ENCODE measurements around the gene ZNF469.

Gene ZNF469

DNA sequence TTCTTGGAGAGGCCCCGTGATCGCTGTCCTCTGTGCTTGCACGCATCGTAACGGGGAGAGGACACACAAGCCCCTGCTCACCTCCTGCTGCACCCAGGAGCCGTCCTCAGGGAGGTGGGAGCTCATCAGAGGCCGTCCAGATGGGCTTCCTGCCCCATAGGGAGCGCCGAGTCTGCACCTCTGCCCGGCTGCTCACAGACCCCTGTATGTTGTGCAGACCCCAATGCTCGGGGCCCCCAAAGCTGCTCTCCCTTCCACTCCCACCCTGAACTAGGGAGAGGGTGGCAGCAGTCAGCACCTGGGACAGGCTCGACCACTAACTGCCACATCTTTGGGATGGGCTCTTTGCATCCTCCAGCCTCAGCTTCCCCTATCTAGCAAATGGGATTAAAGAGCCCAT lies 4.4 kb upstream of the ZNF469 start:
- DNase-seq, result no peak

DNA sequence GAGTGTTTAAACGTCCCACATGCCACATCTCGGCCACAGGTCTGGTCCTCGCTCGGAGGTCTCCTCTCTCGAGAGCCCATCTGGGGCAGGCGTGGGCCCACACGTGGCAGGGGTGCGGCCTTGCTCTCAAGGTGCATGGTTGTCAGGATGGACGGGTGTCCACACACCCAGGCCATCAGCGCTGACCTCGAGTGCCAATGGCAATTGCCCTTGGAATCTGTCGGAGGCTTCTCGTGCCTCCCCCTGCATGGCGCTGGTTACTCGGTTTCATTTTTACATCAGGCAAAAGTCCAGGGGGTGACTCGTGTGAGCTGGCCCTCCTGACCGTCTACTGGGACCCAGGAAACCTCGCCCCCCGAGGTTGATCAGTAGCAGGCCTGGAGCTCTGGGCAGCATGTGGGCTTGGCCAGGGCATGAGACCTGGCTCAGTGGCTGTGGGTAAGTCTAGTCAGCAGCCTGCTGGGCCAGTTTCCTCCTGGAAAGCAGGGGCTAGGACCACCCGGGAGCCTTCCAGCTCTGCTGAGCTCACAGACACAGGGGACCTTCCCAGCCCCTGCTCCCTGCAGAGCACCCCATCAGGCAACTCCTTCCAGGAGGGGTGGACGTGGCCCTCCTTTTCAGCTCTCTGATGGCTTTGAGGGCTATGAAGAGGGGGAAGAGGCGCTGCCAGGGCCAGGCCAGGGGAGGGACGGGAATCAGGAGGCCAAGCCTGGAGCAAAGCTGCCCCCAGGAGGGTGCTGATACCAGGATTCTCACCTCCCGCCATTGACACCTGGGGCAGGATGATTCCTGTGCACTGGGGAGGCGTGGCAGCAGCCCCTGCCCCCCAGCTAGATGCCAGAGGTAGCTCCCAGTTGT lies 3.7 kb upstream of the ZNF469 start:
- DNase-seq, result no peak

DNA sequence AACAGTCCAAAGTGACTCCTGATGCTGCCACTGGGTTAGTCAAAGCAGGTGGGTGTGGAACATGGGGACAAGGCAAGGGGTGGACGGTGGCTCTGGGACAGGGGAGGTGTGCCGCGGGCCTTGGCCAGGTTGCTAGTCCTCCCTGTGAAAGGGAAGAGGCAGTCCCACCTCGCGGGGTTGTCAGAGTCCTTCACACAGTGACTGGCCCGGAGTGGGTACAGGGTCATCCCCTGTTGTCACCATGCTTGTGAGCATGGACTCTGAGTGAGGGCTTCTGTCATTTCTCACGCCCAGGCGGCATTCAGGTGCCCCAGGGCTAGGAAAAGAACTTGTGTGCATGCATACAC lies 3.1 kb upstream of the ZNF469 start:
- DNase-seq, result no peak

DNA sequence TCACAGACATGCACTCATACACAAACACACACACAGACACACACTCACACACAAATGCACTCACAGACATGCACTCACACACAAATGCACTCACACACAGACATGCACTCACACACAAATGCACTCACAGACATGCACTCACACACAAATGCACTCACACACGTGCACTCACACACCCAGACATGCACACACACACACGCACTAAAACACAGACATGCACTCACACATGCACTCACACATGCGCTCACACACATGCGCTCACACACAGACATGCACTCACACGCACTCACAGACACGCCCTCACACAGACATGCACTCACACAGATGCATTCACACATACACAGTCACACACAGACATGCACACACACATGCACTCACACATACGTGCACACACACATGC lies 2.7 kb upstream of the ZNF469 start:
- DNase-seq, result no peak

DNA sequence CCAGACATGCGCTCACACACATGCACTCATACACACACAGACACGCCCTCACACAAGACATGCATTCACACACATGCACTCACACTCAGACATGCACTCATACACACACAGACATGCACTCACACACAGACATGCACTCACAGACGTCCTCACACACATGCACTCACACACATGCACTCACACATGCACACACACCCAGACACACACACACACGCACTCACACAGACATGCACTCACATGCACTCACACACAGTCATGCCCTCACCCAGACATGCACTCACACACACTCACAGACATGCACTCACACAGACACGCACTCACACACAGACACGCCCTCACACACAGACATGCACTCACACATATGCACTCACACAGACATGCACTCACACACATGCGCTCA lies 2.1 kb upstream of the ZNF469 start:
- DNase-seq, result no peak

DNA sequence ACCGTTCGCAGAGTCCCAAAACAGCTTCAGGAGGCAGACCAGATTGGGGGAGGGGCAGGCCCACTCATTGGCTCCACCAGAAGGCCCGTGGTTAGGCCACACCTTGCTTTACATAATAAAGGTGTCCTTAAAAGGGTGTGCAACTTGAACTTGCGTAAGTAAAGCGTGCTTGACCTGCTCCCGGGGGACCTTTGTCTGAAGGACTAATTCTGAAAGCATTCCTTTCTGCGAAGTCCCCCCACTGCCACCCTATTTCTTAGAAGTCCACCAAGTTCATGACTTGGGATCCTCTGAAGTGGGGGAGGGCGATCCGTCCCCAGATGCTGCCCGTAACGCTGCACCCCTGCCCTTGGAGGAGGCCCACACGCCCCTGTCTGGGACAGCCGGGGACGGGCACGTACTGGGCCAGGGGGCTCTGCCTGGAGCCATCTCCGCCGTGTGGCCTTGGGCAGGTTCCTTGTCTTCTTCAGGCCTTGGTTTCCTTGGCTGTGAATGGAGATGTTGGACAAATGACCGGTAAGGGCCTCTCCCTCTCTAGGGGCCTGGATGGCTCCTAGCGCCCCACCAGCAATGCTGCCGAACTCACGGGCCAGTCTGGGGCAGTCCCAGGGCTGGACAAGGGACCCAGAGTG lies 823 bp upstream of the ZNF469 start:
- DNase-seq, result no peak

DNA sequence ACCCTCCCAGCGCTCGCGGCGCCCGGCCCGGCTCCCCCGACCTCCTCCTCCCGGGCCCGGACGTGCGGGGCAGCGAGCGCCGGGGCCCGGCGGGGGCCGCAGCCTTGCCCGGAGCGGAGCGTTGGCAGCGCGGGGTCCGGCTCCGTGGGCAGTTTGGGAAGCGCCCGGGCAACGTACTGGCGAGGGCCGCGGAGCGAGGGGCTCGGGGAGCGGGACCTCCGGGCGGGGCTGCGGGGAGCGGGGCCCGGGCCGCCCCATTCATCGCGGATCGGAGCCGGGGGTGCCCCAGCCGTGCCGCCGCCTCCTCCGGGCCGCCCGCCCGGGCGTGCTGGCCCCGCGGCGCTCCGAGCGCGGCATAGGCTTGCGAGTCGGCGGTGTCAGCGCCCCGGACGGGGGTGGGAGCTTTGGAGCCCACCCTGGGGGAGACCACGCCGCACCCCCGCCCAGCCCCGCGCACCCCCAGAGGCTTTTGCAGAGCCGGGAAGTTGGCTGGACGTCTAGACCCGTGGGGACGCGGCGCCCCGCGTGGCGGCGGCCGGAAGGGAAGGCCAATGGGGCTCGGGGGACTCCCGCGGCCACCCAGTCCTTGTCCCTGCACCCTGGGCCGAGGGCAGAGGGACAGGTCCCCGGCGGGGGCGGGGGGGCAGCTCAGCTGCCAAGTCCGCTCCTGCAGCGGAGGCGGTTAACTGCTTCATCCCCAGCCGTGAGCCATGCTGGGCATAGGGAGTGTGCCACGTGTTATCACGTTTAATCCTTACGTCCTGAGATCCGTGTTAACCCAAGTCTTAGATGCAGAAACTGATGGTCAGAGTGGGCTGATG lies 852 bp downstream of the ZNF469 start:
- DNase-seq, result no peak

DNA sequence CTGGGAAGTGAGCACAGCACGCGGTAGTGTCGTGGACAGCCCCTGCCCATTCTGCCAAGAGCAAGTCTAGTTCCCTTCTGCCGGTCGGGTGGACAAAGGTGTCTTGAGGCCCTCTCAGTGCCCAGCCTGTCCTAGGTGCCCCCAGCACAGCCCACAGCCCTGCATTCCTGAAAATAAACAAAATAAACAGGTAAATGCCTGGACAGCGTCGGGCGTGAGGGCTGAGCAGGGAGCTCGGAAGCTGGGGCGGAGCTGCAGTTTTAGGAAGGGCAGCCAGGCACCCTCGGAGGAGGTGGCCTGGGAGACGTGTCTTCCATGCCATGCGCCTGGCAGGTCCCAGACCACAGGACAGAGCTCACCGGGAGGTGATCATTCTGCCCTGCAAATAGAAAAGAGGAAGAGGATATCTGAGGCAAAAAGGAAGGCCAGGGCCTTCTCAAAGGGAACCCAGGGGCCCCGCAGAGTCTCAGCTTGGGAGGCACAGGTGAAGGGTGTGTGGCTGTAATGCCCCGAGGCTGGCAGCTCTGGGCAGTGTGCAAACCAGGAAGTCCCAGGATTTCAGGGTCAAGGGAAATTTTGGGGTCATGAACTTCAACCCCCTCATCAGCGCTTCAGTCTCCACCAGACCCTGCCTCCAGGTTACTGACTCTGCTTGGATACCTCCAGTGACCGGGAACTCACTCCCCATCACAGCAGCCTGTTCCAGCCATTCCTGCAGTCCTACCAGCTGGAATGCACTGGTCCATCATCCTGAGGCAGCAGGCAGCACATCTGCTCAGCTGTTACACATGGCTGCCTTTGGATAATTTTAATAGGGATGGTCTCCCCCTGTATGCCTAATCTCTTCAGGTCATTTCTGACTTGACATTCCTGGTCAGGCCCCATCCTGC lies 1.7 kb downstream of the ZNF469 start:
- DNase-seq, result no peak

DNA sequence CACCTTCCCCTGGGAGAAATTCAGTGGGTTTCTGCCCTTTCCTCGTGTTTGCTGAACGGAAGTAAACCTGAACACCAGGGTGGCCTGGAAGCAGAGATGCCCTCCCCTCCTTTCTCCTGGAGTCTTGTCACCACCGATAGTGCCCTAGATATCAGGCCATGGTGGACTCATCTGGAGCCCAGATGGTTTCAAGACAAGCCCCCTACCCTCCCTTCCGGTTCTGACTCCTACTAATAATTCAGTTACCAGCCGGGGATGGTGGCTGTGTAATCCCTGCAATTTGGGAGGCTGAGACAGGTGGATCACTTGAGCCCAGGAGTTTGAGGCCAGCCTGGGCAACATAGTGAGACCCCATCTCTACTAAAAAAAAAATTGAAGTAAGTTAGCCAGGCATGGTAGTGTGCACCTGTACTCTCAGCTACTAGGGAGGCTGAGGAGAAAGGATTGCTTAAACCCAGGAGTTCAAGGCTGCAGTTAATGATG lies 2.4 kb downstream of the ZNF469 start:
- DNase-seq, result no peak

DNA sequence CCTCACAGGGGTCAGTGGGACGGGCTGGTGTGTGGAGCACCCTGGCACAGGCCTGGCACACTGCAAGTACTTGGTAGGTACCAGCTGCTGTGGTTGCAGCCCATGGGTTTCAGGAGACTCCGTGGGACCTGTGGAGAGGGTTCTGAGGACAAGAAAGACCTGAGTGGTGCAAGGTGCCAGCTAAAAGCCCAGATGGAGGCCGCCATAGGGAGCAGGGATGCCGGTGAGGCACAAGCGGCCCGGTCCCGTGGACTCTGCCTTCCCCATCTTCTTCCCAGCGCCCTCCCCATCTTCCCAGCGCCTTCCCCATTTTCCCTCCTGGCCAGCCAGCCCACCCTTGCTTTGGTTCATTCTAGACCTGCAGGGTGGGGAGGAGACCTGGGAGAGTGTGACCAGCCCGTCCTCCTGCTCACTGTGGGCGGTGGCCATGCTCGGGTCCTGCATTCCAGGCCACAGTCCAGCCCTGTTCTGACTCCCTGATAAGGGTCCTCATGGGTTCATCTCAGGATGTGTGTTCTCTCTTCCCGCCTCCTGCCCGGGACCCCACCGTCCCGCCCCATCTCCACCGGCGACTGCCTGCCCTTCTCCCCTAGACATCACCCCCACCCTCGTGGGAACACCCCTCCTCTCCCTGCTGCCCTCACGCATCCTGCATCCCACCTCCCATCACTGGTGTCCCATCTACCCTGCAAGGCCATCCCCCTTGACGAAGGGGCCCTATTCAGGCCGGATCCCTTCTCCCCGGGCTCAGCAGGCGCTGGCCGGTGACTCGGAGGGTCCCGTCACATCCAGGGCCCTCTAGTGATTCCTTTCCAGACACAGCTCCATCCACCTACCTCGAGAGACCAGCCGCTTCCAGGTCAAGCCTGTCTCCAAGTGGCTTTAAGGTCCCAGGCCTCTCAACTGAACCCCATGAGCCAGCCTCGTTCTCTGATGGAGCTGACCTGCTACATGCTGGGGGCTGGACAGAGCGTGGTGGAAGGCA lies 3.4 kb downstream of the ZNF469 start:
- DNase-seq, result no peak

DNA sequence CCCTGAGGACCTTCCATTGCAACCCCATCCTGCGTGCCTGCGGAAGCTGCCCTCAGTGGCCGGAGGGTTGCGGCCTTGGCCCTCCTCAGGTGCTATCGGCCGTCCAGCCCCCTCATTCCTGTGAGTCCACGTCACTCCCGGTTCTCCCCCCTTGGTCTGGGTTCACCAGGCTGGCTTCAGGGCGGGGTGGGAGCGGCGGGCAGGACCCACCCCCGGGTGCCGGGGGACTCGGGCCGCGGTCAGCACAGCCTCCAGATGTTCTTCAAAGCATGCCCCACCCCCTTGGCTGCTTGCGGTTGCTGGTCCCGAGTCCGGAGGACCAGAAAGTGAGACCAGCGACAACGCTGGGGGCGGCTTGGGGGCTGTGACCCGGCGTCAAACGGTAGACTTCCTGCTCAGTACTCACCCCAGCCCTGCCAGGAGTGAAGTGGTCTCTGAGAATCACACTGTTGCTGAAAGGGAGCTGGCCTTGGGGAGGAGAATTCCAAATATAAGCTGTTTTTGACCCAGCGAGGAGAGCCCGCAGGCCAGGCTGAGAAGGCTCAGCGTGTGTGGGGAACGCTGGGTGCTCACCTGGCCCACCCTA lies 4.5 kb downstream of the ZNF469 start:
- no peak for DNase-seq

DNA sequence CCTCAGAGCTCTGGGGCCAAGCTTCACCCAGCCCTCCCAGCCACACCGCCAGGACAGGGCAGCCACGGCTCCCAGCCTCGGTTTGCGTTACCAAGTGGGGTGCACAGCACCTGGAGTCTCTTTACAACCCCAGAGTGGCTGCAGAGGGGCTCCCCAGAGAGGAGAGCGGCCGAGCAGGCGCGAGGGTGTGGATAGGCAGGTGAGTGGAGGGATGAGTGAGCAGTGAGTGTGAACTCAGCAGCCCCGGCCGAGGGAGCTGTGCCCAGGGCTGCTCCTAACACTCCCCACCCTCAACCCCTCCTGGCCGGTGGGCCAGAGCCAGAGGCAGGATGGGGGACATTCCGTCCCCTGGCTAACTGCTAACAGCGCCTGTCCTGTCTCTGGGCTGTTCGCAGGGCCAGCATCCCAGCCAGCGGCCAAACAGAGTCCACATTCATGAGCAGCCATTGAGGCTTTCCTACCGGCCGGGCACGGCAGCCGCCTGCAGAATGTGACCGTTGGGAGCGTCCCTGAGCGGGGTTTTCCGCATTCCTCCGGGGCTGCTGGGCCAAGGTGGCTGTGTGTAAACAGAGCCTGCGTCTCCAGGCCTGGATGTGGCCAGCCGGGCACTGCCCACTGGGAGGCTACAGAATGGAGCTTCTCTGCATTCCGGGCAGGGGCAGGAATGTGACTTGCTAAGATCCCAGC lies 5.3 kb downstream of the ZNF469 start:
- DNase-seq, result no peak

DNA sequence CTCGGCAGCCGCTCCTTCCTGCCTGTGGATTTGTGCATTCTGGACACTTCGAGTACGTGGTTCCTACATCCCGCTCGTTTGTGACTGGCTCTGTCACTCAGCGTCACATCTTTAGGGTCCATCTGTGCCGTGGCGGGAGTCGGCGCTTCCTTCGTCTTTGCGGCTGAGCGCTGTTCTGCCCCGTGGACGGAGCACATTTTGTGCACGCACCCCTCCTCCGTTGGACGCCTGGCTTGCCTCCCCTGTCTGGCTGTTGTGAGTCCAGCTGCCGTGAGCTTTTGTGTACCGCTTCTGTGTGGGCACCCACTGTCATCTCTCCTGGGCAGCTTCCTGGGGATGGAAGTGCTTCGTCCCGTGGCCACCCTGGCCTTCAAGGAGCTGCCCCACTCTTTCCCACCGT lies 6.4 kb downstream of the ZNF469 start:
- DNase-seq, result no peak

DNA sequence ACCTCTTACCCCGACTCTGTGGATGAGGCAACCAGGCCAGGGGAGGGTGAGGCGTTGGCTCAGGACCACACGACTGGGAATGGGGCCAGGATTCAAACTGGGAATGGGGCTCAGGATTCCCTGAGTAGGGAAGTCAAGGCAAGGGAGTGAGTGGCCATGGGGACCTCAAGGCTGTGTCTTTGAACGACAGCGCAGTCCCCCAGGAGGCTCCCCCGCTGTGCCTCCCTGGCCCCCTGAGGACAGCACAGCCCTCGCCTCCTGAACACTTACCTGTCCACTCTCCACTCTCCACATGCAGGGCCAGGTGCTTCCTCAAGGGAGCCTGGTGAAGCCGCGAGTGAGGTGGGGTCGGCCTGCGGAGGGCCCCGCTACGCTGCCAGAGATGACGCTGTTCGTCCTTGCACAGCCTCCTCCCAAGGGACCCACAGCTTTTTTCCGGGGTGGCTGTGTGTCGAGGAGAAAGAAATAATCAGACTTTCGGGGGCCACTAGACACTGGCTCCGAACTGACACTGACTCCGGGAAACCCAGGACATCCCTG lies 6.9 kb downstream of the ZNF469 start:
- DNase-seq, result no peak

DNA sequence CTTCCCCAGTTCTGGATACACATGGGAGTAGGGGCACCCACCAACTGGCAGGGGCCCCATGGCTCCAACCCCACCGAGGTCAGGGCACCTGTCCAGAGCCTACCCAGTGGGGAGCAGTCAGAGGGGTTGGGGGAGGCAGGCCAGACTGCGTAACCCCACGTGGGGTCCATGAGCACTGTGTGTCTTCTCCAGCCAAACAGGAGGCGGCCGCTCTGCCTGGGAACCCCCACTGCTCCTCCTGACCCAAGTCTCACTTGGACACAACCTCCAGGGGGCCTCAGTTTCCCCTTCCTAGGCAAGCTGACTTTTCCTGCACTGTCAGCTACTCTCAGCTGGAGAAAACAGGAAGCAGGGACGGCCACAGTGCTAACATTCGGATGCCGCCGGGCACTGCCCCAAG lies 7.5 kb downstream of the ZNF469 start:
- no peak for DNase-seq

DNA sequence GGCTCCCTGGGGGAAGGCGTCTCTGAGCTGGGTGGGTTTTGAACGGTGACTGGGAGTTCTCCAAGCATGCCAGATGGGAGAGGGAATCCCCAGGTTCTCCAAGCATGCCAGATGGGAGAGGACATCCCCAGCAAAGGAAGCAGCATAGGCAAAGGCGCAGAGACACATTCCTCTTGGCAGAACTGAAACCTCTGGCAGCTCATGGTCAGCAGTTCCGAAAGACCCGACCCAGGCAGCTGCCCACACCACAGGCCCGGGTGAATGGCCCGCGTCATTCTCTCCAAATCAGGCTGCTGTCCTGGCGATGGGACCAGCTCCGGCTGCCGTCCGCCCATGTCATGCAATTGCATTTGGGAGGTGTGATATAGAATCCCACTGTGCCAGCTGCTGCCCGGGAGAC lies 8.0 kb downstream of the ZNF469 start:
- DNase-seq, result no peak

DNA sequence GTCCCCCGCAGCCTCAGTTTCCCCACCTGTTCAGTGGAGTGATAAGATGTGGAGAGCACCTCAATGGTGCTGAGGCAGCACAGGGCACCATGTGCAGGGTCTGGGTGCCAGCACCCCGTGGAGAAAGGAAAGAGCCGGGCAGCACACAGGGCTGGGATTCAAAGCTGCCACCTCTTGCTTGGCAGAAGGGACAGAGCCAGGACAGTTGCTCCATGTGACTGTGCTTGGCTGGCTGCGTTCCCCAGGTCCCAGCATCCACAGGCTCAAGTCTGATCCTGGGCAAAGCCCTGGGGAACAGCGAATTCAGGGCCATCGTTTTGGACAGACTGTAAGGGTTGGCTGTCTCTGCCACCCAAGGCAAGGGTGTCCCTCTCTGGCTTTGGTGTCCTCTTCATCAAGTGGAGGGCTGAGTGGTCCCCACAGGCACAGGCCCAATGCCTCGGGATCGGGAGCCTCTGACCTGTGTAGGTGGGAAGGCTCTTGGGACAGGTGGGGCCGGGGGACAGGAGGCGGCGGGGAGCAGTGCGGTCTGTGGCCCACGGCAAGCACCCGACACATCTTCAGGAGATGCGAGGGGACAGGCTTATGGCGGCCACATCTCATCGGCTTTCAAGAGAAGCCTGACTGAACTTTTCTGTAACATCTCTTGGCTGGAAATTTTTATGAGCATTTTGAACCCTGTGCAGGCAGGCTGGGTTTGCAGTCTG lies 8.5 kb downstream of the ZNF469 start:
- DNase-seq, result no peak

DNA sequence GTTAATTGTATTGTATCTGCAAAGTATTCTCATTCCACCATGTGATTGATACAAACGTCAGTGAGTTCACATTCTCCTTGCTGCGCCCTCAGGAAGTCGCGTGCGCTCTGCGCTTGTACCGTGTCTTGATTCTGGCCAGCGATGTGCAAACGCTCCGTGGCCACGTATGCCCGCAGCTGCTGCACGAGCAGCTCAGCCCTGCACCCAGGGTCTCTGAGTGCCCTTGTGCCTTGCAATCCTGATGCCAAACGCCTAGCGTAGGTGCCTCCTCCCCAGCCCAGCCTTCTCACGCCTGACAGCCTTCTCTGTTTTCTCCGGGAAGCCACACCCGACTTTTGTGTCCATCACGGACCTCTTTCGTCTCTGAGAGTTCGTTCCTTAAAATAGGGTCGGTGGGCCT lies 9.4 kb downstream of the ZNF469 start:
- no peak for DNase-seq

DNA sequence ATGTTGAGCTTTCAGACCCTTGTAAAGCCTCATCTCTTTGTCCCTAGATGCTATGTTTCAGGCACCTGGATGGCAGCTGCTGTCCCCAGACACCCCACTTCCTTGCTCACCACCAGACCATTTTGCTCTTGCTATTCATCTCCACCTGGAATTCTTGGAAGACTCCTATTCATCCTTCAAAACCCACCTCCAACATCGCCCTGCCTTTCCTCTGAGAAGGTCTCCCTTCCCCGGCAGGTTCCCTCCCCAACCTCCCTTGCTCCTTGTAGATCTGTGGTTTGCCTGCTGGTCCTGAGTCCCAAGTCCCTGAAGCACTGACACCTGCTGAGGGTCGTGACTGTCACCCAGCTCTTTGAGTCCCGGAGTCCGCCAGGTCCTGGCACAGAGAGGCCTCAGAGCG lies 9.9 kb downstream of the ZNF469 start:
- DNase-seq, result no peak

DNA sequence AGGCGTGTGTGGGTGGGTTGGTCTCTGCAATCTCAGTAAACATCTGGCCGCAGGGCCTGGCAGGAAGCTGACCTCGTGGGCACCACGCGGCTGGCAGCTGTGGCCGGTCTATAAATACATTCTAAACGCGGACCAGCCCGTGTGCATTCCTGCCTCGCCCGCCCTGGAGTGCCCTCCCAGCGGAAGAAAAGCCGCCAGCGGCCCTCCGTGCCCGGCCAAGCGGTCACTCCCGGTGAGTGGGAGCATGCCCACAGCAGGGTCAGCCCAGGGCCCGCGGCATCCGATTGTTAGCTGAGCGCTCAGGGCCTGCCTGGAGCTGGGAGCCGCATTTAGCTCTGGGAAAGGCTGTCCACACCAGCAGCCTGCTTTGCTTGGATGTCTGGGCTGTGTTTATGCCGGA lies 10.3 kb downstream of the ZNF469 start:
- DNase-seq, result no peak
